ENCODE data around the gene KRT1.

The KRT1 gene

GRCh38 chr12:52632656-52633055, 47.6 kb downstream of the KRT1 start:
- no peak for DNase-seq

- DNase-seq: no peak
Observed at GRCh38 chr12:52631676-52632459, 48.3 kb downstream of the KRT1 start.

GRCh38 chr12:52631264-52631663, 48.9 kb downstream of the KRT1 start:
- no peak for DNase-seq

GRCh38 chr12:52630599-52631200, 49.5 kb downstream of the KRT1 start:
- DNase-seq: no peak

GRCh38 chr12:52630008-52630500, 50.2 kb downstream of the KRT1 start:
- DNase-seq: no peak

GRCh38 chr12:52629281-52630007, 50.8 kb downstream of the KRT1 start:
- no peak for DNase-seq

- no peak for DNase-seq
Observed at GRCh38 chr12:52628841-52629240, 51.4 kb downstream of the KRT1 start.

- DNase-seq: no peak
Observed at GRCh38 chr12:52628111-52628507, 52.1 kb downstream of the KRT1 start.

GRCh38 chr12:52627395-52628110, 52.7 kb downstream of the KRT1 start:
- no peak for DNase-seq
